K562 (cell line): Measurements from ENCODE around the gene ADGRA1.

Experiments used
- GTF2A2 ChIP-seq: IDR thresholded peaks from 2 replicates; pipeline ENCODE4 v1.6.1; 2016; ENCODE audit warnings: mild to moderate bottlenecking, missing genetic modification characterization, missing compliant biosample characterization
- NFIC ChIP-seq: fragments of 450-650 bp; IDR thresholded peaks from 2 replicates; pipeline ENCODE4 v1.6.1; 2017; ENCODE audit warnings: mild to moderate bottlenecking, inconsistent platforms
- PHB ChIP-seq: fragments of 250-450 bp; sonication (Bioruptor Pico); IDR thresholded peaks from 2 replicates; pipeline ENCODE4 v1.5.0; 2021
- POLR2H ChIP-seq: IDR thresholded peaks from 2 replicates; pipeline ENCODE4 v1.6.1; 2016; ENCODE audit warnings: missing genetic modification characterization, low read depth, mild to moderate bottlenecking, control low read depth, missing compliant biosample characterization, moderate library complexity
- PPARD ChIP-seq: fragments of 250-450 bp; sonication (Bioruptor Pico); IDR thresholded peaks from 2 replicates; pipeline ENCODE4 v1.8.0; 2022; ENCODE audit warnings: inconsistent platforms, mild to moderate bottlenecking, moderate library complexity
- RAD51 ChIP-seq: fragments of 450-650 bp; IDR thresholded peaks from 2 replicates; pipeline ENCODE4 v1.7.1; 2016; ENCODE audit warnings: low read depth, mild to moderate bottlenecking, borderline replicate concordance
- SIX5 ChIP-seq, 2 experiments: IDR thresholded peaks; 2 replicates each; pipeline ENCODE4 v1.6.1; 2011; ENCODE audit warnings: low read length in 2 of 2, borderline replicate concordance in 1 of 2, low read depth in 1 of 2, mild to moderate bottlenecking in 1 of 2, moderate library complexity in 1 of 2; ENCODE audit not compliant: insufficient read depth in 1 of 2
- ZNF274 ChIP-seq: IDR thresholded peaks from 2 replicates; pipeline ENCODE4 v1.6.1; 2011; ENCODE audit warnings: low read depth, mild to moderate bottlenecking, low read length, moderate library complexity, borderline replicate concordance
- TF ChIP-seq, protein P1 (sequence below): fragments of 250-450 bp; sonication (Bioruptor Pico); IDR thresholded peaks from 2 replicates; pipeline ENCODE4 v1.4.0; 2020
- TF ChIP-seq, protein P2 (sequence below): fragments of 250-450 bp; sonication (Bioruptor Pico); IDR thresholded peaks from 2 replicates; pipeline ENCODE4 v1.5.0; 2022; ENCODE audit warnings: mild to moderate bottlenecking
- TF ChIP-seq, protein P3 (sequence below): sonication (generic); formaldehyde crosslinking; IDR thresholded peaks from 2 replicates; pipeline ENCODE4 v1.8.0; 2022; ENCODE audit warnings: mild to moderate bottlenecking, missing genetic modification reagents
- TF ChIP-seq, protein P4 (sequence below), 3 experiments: IDR thresholded peaks in 2 of 3; conservative IDR thresholded peaks in 1 of 3; 2 replicates each; pipeline ENCODE4 v1.5.1; 2011 to 2012; ENCODE audit warnings: low read length in 3 of 3, mild to moderate bottlenecking in 3 of 3, control low read depth in 2 of 3, improper control_type of control experiment in 1 of 3, inconsistent platforms in 1 of 3, low read depth in 1 of 3, mixed read lengths in 1 of 3, moderate library complexity in 1 of 3; ENCODE audit not compliant: insufficient read depth in 2 of 3

DNA sequence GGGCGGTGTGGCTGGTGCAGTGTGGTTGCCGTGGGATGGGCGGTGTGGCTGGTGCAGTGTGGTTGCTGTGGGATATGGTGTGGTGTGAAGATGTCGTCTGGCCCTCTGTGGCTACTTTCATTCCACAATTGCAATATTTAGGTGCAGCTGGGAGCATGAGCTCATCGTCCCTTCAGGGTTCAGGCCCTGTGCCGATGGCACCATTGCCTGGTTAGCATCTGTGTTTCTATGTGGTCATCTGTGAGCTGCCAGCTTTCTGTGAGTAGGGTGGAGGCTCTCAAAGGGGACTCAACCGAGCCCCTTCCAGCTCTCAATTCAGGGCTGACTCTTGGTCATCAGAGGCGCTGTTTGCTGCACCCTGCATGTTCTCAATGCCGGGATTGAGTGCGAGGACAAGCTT lies 3.6 kb downstream of the ADGRA1 start:
- TF ChIP-seq PHB (CRISPR knock-in tag) (no peak), RAD51 (no peak), POLR2H (tag) (no peak), ZNF274 (no peak), NFIC (no peak), GTF2A2 (tag) (no peak), PPARD (CRISPR knock-in tag) (no peak), SIX5 (IDR thresholded peaks at IDR 0.05; ENCODE audit: borderline replicate concordance in 1 of 2, insufficient read depth in 1 of 2, low read depth in 1 of 2, low read length in 2 of 2) (no peak)
- TF ChIP-seq, protein P1, sequence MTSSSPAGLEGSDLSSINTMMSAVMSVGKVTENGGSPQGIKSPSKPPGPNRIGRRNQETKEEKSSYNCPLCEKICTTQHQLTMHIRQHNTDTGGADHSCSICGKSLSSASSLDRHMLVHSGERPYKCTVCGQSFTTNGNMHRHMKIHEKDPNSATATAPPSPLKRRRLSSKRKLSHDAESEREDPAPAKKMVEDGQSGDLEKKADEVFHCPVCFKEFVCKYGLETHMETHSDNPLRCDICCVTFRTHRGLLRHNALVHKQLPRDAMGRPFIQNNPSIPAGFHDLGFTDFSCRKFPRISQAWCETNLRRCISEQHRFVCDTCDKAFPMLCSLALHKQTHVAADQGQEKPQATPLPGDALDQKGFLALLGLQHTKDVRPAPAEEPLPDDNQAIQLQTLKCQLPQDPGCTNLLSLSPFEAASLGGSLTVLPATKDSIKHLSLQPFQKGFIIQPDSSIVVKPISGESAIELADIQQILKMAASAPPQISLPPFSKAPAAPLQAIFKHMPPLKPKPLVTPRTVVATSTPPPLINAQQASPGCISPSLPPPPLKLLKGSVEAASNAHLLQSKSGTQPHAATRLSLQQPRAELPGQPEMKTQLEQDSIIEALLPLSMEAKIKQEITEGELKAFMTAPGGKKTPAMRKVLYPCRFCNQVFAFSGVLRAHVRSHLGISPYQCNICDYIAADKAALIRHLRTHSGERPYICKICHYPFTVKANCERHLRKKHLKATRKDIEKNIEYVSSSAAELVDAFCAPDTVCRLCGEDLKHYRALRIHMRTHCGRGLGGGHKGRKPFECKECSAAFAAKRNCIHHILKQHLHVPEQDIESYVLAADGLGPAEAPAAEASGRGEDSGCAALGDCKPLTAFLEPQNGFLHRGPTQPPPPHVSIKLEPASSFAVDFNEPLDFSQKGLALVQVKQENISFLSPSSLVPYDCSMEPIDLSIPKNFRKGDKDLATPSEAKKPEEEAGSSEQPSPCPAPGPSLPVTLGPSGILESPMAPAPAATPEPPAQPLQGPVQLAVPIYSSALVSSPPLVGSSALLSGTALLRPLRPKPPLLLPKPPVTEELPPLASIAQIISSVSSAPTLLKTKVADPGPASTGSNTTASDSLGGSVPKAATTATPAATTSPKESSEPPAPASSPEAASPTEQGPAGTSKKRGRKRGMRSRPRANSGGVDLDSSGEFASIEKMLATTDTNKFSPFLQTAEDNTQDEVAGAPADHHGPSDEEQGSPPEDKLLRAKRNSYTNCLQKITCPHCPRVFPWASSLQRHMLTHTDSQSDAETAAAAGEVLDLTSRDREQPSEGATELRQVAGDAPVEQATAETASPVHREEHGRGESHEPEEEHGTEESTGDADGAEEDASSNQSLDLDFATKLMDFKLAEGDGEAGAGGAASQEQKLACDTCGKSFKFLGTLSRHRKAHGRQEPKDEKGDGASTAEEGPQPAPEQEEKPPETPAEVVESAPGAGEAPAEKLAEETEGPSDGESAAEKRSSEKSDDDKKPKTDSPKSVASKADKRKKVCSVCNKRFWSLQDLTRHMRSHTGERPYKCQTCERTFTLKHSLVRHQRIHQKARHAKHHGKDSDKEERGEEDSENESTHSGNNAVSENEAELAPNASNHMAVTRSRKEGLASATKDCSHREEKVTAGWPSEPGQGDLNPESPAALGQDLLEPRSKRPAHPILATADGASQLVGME = no peak
- TF ChIP-seq, protein P2, sequence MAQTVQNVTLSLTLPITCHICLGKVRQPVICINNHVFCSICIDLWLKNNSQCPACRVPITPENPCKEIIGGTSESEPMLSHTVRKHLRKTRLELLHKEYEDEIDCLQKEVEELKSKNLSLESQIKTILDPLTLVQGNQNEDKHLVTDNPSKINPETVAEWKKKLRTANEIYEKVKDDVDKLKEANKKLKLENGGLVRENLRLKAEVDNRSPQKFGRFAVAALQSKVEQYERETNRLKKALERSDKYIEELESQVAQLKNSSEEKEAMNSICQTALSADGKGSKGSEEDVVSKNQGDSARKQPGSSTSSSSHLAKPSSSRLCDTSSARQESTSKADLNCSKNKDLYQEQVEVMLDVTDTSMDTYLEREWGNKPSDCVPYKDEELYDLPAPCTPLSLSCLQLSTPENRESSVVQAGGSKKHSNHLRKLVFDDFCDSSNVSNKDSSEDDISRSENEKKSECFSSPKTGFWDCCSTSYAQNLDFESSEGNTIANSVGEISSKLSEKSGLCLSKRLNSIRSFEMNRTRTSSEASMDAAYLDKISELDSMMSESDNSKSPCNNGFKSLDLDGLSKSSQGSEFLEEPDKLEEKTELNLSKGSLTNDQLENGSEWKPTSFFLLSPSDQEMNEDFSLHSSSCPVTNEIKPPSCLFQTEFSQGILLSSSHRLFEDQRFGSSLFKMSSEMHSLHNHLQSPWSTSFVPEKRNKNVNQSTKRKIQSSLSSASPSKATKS (CRISPR knock-in tag) = no peak
- TF ChIP-seq, protein P3, sequence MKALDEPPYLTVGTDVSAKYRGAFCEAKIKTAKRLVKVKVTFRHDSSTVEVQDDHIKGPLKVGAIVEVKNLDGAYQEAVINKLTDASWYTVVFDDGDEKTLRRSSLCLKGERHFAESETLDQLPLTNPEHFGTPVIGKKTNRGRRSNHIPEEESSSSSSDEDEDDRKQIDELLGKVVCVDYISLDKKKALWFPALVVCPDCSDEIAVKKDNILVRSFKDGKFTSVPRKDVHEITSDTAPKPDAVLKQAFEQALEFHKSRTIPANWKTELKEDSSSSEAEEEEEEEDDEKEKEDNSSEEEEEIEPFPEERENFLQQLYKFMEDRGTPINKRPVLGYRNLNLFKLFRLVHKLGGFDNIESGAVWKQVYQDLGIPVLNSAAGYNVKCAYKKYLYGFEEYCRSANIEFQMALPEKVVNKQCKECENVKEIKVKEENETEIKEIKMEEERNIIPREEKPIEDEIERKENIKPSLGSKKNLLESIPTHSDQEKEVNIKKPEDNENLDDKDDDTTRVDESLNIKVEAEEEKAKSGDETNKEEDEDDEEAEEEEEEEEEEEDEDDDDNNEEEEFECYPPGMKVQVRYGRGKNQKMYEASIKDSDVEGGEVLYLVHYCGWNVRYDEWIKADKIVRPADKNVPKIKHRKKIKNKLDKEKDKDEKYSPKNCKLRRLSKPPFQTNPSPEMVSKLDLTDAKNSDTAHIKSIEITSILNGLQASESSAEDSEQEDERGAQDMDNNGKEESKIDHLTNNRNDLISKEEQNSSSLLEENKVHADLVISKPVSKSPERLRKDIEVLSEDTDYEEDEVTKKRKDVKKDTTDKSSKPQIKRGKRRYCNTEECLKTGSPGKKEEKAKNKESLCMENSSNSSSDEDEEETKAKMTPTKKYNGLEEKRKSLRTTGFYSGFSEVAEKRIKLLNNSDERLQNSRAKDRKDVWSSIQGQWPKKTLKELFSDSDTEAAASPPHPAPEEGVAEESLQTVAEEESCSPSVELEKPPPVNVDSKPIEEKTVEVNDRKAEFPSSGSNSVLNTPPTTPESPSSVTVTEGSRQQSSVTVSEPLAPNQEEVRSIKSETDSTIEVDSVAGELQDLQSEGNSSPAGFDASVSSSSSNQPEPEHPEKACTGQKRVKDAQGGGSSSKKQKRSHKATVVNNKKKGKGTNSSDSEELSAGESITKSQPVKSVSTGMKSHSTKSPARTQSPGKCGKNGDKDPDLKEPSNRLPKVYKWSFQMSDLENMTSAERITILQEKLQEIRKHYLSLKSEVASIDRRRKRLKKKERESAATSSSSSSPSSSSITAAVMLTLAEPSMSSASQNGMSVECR (CRISPR knock-in tag) = no peak
- TF ChIP-seq, protein P4, sequence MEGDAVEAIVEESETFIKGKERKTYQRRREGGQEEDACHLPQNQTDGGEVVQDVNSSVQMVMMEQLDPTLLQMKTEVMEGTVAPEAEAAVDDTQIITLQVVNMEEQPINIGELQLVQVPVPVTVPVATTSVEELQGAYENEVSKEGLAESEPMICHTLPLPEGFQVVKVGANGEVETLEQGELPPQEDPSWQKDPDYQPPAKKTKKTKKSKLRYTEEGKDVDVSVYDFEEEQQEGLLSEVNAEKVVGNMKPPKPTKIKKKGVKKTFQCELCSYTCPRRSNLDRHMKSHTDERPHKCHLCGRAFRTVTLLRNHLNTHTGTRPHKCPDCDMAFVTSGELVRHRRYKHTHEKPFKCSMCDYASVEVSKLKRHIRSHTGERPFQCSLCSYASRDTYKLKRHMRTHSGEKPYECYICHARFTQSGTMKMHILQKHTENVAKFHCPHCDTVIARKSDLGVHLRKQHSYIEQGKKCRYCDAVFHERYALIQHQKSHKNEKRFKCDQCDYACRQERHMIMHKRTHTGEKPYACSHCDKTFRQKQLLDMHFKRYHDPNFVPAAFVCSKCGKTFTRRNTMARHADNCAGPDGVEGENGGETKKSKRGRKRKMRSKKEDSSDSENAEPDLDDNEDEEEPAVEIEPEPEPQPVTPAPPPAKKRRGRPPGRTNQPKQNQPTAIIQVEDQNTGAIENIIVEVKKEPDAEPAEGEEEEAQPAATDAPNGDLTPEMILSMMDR (IDR thresholded peaks at IDR 0.05 in 2 of 3, conservative IDR thresholded peaks at IDR 0.05 in 1 of 3; ENCODE audit: insufficient read depth in 2 of 3, low read depth in 1 of 3, low read length in 3 of 3) = no peak
